8988T (cell line): ENCODE results near the gene ADGRB3.
"Not testable (repeated sequence)": the region's sequence is repeated elsewhere in the genome, so short reads cannot be mapped to it uniquely, and the experiment has no call there.

Experiments used
- DNase-seq: peaks from one replicate; pipeline ENCODE4 v3.0.0; 2011

Gene ADGRB3

DNA sequence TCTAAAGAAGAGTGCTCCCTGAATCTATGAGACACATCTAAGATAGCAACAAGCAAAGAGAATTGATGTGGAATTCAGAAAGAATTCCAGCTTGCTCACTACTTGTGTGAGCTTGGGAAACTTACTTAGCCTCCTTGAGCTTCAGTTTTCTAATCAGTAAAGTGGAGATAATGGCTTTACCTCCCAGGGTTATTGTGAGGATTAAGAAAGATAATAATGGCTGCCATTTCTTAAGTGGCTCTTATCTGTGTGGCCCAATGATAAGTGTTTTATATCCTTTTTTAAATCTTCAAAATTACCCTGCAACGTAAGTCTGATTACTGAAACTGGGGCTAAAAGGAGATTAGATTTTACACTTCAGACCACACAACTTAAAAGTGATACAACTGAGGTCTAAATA is 743.2 kb downstream of the ADGRB3 start:
- no peak for DNase-seq

DNA sequence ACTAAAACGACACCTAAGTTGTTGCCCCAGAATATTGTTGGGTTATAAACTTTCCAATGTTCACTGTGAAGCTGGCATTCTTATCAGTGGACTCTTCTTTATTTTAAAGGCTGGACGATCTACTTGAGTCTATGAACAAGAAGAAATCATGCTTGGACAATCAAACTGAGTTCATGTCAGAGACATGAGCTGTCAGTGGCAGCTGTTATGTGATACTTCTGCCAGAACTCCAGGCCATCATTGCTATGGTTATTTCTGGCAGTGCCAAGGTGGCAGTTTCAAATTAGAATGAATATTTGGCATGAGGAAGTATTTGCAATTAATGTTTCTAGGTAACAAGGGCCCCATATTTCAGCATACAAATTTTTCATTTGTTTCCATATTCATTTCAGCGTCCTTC is 744.4 kb downstream of the ADGRB3 start:
- no peak for DNase-seq

DNA sequence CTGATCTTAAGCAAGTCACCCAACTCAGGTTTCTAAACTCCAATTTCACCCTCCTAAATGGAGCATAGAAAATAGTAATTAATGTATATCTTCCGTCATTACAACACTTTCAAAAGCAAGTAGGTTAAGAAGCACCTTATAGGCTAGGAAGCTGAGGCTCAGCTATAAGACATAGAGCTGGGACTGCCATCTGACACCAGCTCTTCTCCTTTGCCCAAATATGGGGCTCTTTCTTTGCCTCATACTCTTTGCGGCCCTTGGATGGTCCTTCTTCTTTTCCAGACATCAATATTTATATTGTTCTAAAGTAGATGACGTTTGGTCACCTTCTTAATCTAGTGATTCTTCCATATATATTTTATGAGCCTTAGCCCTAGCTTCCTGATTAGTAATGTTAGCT is 748.5 kb downstream of the ADGRB3 start:
- DNase-seq: no peak

DNA sequence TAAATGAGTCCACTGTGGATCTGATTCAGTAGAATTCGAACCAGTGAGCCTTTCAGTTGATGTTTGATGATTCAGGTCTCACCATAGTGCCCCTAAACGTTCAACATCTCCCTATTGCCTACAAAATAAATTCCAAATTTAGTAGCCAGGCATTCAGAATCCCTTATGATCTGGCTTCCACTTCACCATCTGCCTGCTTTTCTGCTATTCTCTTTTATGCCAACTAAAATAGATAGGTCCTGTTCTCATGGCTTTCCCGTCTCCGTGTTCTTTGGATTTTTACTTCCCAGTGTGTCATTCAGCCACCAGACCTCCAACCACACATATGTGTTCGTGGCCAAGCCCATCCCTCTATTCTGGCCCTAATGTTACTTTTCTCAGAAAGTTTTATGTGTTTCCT is 751.3 kb downstream of the ADGRB3 start:
- DNase-seq: no peak

- no peak for DNase-seq
Observed at GRCh38 chr6:69390125-69390524, 755.0 kb downstream of the ADGRB3 start.

- DNase-seq: no peak
Observed at GRCh38 chr6:69391106-69391505, 756.0 kb downstream of the ADGRB3 start.

GRCh38 chr6:69392745-69393144 is 757.7 kb downstream of the ADGRB3 start:
- no peak for DNase-seq

GRCh38 chr6:69398311-69398710 is 763.2 kb downstream of the ADGRB3 start:
- no peak for DNase-seq

GRCh38 chr6:69398729-69399128 is 763.6 kb downstream of the ADGRB3 start:
- no peak for DNase-seq

- DNase-seq: no peak
Observed at GRCh38 chr6:69408886-69409285, 773.8 kb downstream of the ADGRB3 start.

- DNase-seq: no peak
Observed at GRCh38 chr6:69416776-69417175, 781.7 kb downstream of the ADGRB3 start.

DNA sequence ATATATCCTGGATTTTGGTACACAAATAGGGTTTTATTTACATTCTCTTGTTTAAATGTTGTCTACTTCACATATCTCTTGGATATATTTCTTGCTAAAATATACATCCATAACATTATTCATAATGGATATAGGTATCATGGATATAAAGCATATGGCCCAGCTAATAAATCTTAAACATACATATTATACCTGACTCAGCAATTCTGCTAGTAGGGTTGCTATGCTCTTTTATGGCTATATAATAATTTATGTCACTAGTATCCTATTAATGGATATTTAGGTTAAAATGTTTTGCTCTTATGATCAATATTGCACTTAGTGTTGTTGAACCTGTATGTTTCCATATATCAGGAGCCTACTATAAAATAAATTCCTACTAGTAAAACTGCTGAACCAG is 786.2 kb downstream of the ADGRB3 start:
- no peak for DNase-seq

GRCh38 chr6:69422020-69422419 is 786.9 kb downstream of the ADGRB3 start:
- no peak for DNase-seq

- DNase-seq: no peak
Observed at GRCh38 chr6:69422475-69422874, 787.4 kb downstream of the ADGRB3 start.

DNA sequence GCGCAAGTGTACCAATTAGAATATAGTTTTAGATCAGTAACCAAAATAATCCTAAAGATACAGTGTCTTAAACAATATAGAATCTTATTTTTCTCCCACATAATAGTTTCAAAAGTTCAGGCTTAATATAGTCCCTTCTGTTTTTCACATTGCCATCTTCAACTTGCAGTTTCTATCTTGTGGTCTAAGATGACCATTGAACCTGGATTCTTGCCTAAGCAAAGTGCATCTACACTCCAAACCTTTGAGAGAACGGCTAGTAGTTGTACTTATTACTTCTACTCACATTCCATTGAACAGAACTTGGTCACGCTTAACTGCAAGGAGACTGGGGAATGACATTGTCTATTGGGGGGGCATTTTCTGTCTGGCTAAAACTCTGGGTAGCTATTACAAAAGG is 788.7 kb downstream of the ADGRB3 start:
- DNase-seq: no peak

- DNase-seq: no peak
Observed at GRCh38 chr6:69424581-69424980, 789.5 kb downstream of the ADGRB3 start.

DNA sequence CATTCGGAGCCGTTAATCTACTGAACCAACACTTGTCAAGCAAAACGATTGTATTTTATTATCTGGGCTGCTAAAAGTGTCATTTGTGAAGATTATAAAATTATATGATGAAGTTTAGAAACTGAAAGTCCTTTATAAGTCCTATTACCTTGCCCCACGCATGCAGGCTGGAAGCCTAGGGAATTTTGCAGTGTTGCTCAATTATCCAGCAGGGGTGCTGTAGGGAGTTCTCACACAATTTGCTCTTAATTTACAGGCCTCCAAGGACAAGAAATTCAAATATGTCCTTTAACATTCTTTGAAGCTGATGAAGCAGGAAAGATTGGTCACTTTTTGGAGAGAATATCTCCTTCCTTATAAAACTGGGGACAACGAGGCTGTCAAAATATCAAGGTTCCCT is 792.8 kb downstream of the ADGRB3 start:
- no peak for DNase-seq

DNA sequence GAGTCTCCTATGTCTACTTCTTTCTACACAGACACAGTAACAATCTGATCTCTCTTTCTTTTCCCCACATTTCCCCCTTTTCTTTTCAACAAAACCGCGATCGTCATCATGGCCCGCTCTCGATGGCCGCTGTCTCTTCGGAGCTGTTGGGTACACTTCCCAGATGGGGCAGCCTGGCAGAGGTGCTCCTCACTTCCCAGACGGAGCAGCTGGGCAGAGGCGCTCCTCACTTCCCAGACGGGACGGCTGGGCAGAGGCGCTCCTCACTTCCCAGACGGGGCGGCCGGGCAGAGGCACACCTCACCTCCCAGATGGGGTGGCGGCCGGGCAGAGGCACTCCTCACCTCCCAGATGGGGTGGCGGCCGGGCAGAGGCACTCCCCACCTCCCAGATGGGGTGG is 797.1 kb downstream of the ADGRB3 start:
- not testable (repeated sequence) for DNase-seq

GRCh38 chr6:69433116-69433515 is 798.0 kb downstream of the ADGRB3 start:
- not testable (repeated sequence) for DNase-seq

DNA sequence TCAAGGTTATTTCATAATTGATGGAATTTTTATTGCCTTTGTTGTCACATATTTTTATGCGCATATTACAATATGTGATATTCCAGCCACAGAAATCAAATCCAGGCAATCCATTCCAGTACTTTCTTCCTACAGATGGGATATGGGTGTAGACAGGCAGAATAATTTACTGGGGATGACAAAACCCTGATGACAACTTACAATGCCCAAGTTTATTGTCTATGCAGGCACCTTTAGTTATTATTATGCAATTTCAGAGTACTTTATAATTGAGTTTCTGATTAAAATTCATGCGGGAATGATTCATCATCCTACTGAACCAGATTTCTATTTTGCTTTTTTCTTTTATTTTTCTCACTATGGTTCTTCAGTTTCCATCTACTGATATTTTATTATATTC is 803.0 kb downstream of the ADGRB3 start:
- no peak for DNase-seq
